NCI-H460 (cell line): ENCODE measurements around the gene RASSF8. TPM values are rescaled to one million over a fixed set of nuclear protein-coding genes. Genes with fewer than 3 reads are reported as not detected.
A peak's percentile ranks its signal among the peaks of the same experiment; 100 is the strongest.

Source experiments
- DNase-seq: peaks from one replicate; pipeline ENCODE4 v3.0.0-alpha.2; 2016; ENCODE audit warnings: low read depth; ENCODE audit errors: extremely low read depth
- polyA plus RNA-seq: library from polyadenylated mRNA; depleted of rRNA; stranded (reverse); fragments of >200 nt; gene quantifications from 2 replicates; pipeline ENCODE4 v1.2.3, GENCODE V29; 2014; cell fraction: nucleus; rRNA removed
- total RNA-seq: library from RNA; depleted of rRNA; stranded (reverse); fragments of >200 nt; shearing (Covaris generic); gene quantifications from 2 replicates; pipeline ENCODE4 v1.2.3, GENCODE V29; 2014; rRNA removed

RASSF8 gene
- 112 and 116 TPM in 2 replicates for total RNA-seq
- polyA plus RNA-seq: 33.4 and 34.2 TPM in 2 replicates

- DNase-seq: peak; percentile 56
Observed at GRCh38 chr12:25958428-25959070, at the start of gene RASSF8. Gene RASSF8 (plus strand): TSS chr12:25958682. CDS start chr12:26055344, 96,662 bp downstream.

- no peak for DNase-seq
Observed at GRCh38 chr12:25914551-25914950, 43.9 kb upstream of the RASSF8 start.

- DNase-seq: no peak
Observed at GRCh38 chr12:25924491-25925001, 33.9 kb upstream of the RASSF8 start.

GRCh38 chr12:25925064-25925463, 33.4 kb upstream of the RASSF8 start:
- no peak for DNase-seq

- no peak for DNase-seq
Observed at GRCh38 chr12:25926536-25926935, 31.9 kb upstream of the RASSF8 start.

- no peak for DNase-seq
Observed at GRCh38 chr12:25929142-25929541, 29.3 kb upstream of the RASSF8 start.

DNA sequence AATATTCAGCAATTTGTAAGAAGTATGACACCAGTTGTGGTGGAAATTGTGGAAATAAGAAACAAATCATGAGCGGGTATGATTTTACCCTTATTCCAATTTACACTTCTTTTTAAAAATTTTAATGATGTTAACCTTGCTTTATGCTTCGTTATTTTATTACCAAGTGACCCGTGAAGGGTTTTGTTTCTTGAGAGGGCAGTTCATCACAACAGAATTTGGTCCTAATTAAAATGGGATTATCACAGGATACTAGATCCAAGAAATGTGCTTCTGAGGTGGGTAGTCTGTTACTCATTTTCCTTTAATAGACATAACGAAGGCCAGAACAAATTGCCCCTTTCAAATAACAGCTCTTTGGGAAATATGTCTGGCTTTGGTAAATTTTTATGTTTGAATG, 25.5 kb upstream of the RASSF8 start:
- DNase-seq: no peak

DNA sequence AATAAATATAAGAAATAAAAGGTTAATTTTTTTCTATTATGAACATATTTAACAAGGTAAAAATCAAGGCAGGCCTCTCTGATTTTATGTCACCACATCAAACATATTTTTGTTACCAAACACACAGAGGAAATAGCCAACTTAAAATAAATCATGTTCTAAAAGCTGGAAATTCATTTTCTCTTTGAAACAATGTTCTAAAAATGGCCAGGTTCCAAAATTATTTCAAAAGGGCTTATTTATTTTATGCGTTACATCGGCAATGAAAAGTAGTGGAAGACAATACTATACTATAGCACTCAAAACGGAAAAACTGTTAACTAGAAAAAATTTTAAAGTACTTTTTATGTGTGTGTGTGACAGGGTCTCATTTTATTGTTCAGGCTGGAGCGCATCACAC, 24.0 kb upstream of the RASSF8 start:
- DNase-seq: no peak

DNA sequence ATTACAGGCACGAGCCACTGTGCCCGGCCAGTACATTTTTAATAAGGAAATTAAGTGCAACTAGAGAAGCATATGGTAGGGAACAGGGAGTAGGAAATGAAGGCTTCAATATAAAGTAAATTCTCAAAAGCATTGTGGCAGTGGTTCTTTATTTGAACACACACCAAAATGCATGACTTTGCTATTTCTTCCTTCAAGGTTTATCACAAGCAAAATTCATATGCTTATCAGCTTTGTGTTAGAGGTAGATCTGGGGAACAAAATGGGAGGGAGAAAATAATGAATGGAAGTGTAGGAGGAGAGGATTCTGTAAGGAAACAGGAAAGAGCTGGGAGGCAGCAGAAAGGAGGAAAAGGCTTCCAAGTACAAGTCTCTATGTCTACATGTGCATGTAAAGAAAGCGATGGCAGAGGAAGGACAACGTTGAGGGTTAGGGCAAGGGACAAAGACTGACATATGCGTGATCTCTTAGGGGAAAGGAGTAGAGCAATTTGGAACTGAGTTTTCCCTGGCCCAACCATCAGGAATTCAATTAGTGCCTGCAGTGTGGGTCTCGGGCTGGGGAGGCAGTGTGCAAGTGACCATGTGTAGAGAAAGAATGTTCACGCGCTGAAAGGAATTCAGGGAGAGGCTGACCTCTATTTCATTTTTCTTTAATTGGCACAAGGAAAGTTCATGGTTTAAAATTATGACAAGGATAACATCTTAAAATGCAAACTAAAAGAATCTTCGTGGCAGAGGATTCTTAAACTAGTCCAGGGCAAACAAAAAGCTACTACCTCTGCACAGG, 22.9 kb upstream of the RASSF8 start:
- no peak for DNase-seq

DNA sequence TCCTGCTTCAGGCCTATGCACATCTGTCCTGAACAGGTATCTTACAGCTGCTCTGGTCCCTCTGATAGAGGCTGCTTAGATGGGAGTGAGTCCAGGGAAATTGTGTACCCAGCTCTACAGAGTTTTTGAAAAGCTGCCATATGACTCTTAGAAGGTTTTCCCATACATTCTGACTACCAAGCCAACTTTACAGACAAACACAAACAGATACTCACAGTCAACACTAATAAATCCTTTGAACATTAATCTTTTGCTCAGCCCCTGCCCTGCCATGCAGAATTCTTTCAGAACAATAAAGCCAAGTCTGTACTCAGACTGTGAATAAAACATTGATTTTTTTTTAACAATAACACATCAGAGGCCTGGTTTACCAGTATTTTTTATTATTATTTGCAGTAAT, 21.4 kb upstream of the RASSF8 start:
- no peak for DNase-seq

DNA sequence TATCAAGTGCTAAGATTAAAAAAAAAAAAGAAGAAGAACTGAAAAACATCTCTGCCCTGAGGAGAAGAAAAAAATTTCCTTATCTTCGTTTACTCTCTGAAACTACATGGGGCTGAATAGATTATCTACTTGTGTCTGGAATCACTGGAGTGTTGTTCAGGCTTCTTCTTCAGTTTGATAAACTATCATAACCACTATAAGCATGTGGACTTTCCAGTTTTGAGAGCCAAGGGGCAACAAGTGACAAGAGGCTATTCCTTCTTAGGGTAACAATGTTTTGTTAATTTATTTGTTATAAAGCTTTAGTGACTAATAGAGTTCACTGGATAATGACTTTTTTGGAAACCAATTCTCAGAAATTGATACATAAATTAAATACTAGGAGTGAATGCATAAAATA, 19.9 kb upstream of the RASSF8 start:
- DNase-seq: no peak

- no peak for DNase-seq
Observed at GRCh38 chr12:25939606-25940005, 18.9 kb upstream of the RASSF8 start.

DNA sequence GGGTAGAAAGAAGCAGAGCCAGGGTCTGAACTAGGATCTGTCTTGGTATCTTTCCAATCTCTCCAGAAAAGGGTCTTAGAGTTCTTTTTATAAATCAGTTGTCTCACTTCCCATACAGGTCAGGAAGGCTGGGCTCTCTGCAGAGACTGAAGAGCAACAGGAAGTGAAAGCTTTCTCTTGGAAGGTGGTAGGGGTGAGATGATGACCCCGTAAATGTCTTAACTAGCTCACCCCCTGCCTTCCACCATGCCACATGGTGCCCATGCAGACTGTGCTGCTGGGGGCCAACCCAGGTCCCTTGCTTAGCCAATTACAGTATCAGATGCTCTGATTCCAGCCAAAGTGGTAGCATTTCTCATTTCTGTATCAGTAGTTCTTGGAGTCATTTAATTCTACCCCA, 17.6 kb upstream of the RASSF8 start:
- no peak for DNase-seq

DNA sequence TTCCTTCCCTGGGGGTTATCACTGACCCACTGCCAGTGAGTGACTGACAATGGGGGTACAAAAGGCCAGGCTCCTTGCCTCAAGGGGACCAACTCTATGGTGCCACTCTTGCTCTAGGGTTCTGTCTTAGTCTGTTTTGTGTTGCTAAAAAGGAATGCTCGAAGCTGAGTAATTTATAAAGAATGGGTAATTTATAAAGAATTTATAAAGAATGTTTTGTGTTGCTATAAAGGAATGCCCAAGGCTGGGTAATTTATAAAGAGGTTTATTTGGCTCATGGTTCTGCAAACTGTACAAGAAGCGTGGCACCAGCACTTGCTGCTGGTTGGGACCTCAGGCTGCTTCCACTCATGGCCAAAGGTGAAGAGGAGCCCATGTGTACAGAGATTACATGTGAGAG, 15.8 kb upstream of the RASSF8 start:
- no peak for DNase-seq

- no peak for DNase-seq
Observed at GRCh38 chr12:25943940-25944339, 14.5 kb upstream of the RASSF8 start.

DNA sequence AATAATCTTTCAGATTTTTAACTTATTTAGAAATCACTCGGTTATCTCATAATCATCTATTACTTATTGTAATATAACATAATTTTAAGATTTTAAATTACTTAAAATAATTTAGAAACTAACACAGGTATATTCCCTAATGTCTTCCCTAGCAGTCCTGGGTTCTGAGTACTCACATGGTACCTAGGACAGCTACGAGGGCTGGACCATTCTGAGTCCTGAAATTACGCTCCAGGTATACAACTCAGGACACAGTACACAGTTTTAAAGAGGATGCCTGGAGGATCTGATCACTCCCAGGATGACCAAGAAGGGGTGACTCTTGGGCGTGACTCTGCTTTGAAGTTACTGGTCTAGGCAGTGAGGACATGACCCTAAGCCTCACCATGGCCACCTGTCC, 9.1 kb upstream of the RASSF8 start:
- no peak for DNase-seq

DNA sequence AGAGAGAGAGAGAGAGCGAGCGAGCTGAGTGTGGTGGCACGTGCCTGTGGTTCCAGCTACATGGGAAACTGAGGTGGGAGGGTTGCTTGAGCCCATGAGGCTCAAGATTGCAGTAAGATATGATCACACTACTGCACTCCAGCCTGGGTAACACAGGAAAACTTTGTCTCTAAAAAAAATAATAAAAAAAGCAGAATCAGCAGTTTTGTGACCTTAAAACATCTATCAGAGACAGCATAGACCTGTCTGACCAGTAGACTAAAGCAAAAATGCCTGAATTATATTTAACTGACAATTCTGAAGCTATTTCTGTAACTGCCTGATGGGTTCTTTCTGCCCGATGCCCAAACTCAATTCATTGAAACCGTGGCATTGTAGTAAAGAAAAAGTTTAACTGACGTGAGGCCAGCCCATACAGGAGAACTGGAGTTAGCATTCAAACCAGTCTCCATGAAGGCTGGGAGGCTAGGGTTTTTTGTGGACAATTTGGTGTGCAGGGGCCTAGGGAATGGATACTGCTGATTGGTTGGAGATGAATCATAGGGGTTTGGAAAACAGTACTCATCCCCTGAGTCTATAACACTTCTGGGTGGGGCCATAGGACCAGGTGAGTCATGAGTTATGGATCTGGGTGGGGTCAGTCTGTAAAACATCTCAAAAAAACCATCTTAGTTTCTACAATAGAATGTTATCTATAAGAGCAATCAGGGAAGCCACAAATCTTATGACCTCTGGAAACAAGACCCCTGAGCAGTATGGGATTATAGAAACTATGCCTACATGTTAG, 8.0 kb upstream of the RASSF8 start:
- no peak for DNase-seq

DNA sequence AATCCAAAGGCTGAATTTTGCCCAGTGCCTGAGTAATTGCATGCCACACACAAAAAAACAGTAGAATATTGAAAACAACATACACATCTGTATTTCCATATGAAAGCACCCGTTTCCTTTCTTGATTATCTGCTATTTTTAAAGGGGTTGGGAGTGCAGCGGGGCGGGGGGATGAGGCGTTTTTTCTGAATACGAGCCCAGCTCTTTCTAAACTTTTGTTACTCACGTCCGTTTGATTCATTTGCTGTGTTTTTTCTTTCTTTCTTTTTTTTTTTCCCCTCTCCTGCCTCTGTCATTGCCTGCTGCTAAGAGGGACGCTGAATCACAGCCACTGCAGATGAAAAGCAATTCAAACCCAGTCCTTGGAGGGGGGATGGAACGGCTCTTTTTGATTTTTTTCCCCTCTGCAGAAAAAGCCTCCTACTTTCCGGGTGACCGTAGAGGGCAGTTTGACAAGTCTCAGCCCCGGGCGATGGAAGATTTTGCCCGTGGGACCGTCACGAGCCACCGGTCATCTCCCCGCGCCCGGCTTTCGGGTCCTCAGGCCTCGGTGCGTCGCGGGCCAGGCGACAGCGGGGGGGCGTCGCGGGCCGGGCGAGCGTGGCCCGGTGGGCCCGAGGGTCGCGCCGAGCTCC, 572 bp upstream of the RASSF8 start:
- DNase-seq: no peak

GRCh38 chr12:25959071-25959961, 834 bp downstream of the RASSF8 start:
- DNase-seq: peak; percentile 61

- no peak for DNase-seq
Observed at GRCh38 chr12:25960143-25960542, 1.7 kb downstream of the RASSF8 start.
